ENCODE data around the gene IMPG1. TPM values are rescaled to one million over a fixed set of nuclear protein-coding genes. Genes with fewer than 3 reads are reported as not detected.

IMPG1 gene
- total RNA-seq, result not detected

DNA sequence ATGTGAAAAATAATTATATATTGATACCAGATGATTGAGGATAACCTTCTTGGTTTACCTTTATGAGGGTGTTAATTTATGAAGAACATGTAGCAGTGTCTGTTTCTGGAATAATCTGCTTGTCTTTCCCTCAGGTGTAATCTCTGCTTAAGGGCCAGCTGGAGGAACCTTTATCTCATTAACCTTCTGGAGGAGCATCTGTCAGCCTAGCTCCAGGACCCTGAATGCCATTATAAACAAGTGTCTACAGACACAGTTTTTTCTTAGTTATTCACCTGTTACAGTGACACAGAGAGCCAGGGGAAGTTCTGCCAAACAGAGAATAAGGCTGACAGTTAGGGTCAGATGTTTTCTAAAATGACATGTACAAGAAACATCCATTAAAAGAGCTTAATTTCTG lies at the start of gene IMPG1:
Gene IMPG1, minus strand, starts transcription at position 101 of the 400 bp plus-strand sequence. CDS start 174 bp downstream, outside the sequence.
- Histone ChIP-seq H3K9me3 (peaks cover 0 to 4% (median 0%) of the 10 kb centered on the region in 4 donors), H3K36me3 (no peaks in the 10 kb centered on the region), H3K27ac (no peak within 1 kb of the TSS), H3K27me3 (no peaks in the 10 kb centered on the region), H3K4me3 (no peak within 1 kb of the TSS), H3K4me1 (no peaks in the 10 kb centered on the region)
- TF ChIP-seq, protein P1, sequence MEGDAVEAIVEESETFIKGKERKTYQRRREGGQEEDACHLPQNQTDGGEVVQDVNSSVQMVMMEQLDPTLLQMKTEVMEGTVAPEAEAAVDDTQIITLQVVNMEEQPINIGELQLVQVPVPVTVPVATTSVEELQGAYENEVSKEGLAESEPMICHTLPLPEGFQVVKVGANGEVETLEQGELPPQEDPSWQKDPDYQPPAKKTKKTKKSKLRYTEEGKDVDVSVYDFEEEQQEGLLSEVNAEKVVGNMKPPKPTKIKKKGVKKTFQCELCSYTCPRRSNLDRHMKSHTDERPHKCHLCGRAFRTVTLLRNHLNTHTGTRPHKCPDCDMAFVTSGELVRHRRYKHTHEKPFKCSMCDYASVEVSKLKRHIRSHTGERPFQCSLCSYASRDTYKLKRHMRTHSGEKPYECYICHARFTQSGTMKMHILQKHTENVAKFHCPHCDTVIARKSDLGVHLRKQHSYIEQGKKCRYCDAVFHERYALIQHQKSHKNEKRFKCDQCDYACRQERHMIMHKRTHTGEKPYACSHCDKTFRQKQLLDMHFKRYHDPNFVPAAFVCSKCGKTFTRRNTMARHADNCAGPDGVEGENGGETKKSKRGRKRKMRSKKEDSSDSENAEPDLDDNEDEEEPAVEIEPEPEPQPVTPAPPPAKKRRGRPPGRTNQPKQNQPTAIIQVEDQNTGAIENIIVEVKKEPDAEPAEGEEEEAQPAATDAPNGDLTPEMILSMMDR (IDR thresholded peaks at IDR 0.05), result no peak
- TF ChIP-seq POLR2AphosphoS5 (IDR thresholded peaks at IDR 0.05) (no peak), POLR2A (IDR thresholded peaks at IDR 0.05) (no peak), EP300 (IDR thresholded peaks at IDR 0.05) (no peak)
- DNase-seq (no peak), ATAC-seq (ENCODE audit: low FRiP score in 2 of 2) (no peak)

- H3K36me3 ChIP-seq, result no peaks in the 10 kb centered on the region
- peaks cover 0 to 4% (median 3%) of the 10 kb centered on the region in 4 donors for H3K9me3 ChIP-seq
- H3K27ac ChIP-seq, result no peak overlapping the region
- H3K4me3 ChIP-seq, result no peak overlapping the region
- TF ChIP-seq EP300 (IDR thresholded peaks at IDR 0.05) (no peak), POLR2A (IDR thresholded peaks at IDR 0.05) (no peak), POLR2AphosphoS5 (IDR thresholded peaks at IDR 0.05) (no peak)
- TF ChIP-seq, protein P1 (IDR thresholded peaks at IDR 0.05), result no peak
- no peaks in the 10 kb centered on the region for H3K27me3 ChIP-seq
- DNase-seq (no peak), ATAC-seq (ENCODE audit: low FRiP score in 2 of 2) (no peak)
- H3K4me1 ChIP-seq, result no peaks in the 10 kb centered on the region
These were observed 47.8 kb upstream of the IMPG1 start for GRCh38 chr6:76120302-76120701.

GRCh38 chr6:76073281-76073680 lies 819 bp upstream of the IMPG1 start:
- Histone ChIP-seq H3K36me3 (no peaks in the 10 kb centered on the region), H3K9me3 (peaks cover 0 to 4% (median 0%) of the 10 kb centered on the region in 4 donors), H3K27ac (no peak overlapping the region), H3K27me3 (no peaks in the 10 kb centered on the region), H3K4me3 (no peak overlapping the region), H3K4me1 (no peaks in the 10 kb centered on the region)
- DNase-seq, result no peak
- no peak for ATAC-seq (ENCODE audit: low FRiP score in 2 of 2)
- TF ChIP-seq EP300 (IDR thresholded peaks at IDR 0.05), result no peak
- TF ChIP-seq POLR2AphosphoS5 (IDR thresholded peaks at IDR 0.05), result no peak
- TF ChIP-seq POLR2A (IDR thresholded peaks at IDR 0.05), result no peak
- TF ChIP-seq, protein P1 (IDR thresholded peaks at IDR 0.05), result no peak

DNA sequence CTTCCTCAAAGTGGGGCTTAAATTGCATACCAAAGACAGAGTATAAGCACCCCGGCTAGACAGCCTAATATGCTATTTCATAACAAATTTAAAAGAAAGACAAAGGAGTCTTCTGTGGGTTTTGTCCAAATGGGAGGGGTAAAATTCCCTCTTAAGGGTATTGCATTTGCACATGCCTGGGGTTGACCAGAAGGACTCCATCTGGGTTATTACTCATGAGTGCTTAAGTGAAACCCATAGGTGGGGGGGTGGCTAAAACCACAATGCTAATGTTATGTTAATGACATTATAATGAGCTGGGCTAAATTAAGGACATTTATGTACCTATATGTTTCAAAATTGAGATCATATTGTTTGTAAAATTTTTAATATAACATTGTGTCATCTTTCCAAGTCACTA lies 15.0 kb downstream of the IMPG1 start:
- Histone ChIP-seq H3K27me3 (no peaks in the 10 kb centered on the region), H3K36me3 (no peaks in the 10 kb centered on the region), H3K27ac (no peak overlapping the region), H3K4me1 (no peaks in the 10 kb centered on the region), H3K9me3 (no peaks in the 10 kb centered on the region), H3K4me3 (no peak overlapping the region)
- no peak for ATAC-seq (ENCODE audit: low FRiP score in 2 of 2)
- 79 to 96% methylated on average over 1 of the region's 1 CpG for WGBS, 2 donors
- TF ChIP-seq POLR2A (IDR thresholded peaks at IDR 0.05) (no peak), POLR2AphosphoS5 (IDR thresholded peaks at IDR 0.05) (no peak), EP300 (IDR thresholded peaks at IDR 0.05) (no peak)
- TF ChIP-seq, protein P1 (IDR thresholded peaks at IDR 0.05), result no peak
- DNase-seq, result no peak

DNA sequence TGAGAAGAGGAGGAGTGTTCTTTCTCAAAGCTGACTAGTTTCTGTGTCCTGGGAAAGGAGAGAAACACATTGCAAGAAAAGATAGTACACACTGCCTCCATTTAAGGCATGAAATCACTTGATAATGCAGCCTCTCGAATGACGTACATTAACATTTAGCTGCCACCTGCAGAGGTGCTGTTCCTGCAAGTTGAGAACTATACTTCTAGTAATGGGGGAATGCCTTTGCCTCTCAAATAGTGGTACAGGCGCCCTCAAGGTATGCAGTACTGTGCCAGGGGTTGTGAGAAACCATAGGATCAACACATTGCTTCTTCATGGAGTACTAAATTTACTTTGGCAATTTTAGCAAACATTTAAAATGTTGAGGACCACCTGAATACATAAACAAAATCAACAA lies 20.1 kb downstream of the IMPG1 start:
- H3K27ac ChIP-seq, result no peak overlapping the region
- 58 to 59% methylated on average over 3 of the region's 3 CpGs for WGBS, 2 donors
- no peak for ATAC-seq (ENCODE audit: low FRiP score in 2 of 2)
- no peaks in the 10 kb centered on the region for H3K36me3 ChIP-seq
- DNase-seq, result no peak
- no peaks in the 10 kb centered on the region for H3K27me3 ChIP-seq
- no peaks in the 10 kb centered on the region for H3K9me3 ChIP-seq
- H3K4me1 ChIP-seq, result no peaks in the 10 kb centered on the region
- no peak for TF ChIP-seq POLR2AphosphoS5 (IDR thresholded peaks at IDR 0.05)
- TF ChIP-seq EP300 (IDR thresholded peaks at IDR 0.05), result no peak
- TF ChIP-seq, protein P1 (IDR thresholded peaks at IDR 0.05), result no peak
- no peak for TF ChIP-seq POLR2A (IDR thresholded peaks at IDR 0.05)
- H3K4me3 ChIP-seq, result no peak overlapping the region

Measured in upper lobe of left lung (tissue), 6 donors.